Epidermal melanocyte (primary cell): ENCODE data around the gene ADH5.
"Not testable (repeated sequence)": the region's sequence is repeated elsewhere in the genome, so short reads cannot be mapped to it uniquely, and the experiment has no call there.

ENCODE experiments used
- DNase-seq: peaks from one replicate; pipeline ENCODE4 v3.0.0; 2011; ENCODE audit warnings: low spot score; ENCODE audit not compliant: insufficient read length

The ADH5 gene

DNA sequence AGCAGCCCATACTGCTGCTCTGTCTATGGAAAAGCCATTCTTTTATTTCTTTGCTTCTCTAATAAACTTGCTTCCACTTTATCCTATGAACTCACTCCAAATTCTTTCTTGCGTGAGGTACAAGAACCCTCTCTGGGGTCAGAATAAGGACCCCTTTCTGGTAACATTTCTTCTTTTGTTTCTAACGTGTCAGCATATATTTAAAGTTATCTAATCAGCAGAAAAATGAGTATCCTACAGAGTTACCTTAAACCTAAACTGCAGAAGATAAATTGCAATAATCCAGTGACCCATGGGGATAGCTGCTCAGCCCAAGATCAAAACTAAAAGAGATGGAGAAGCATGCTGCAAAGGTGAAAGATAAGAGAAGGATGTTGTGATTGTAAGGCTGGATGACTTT lies 4.0 kb downstream of the ADH5 start:
- no peak for DNase-seq

DNA sequence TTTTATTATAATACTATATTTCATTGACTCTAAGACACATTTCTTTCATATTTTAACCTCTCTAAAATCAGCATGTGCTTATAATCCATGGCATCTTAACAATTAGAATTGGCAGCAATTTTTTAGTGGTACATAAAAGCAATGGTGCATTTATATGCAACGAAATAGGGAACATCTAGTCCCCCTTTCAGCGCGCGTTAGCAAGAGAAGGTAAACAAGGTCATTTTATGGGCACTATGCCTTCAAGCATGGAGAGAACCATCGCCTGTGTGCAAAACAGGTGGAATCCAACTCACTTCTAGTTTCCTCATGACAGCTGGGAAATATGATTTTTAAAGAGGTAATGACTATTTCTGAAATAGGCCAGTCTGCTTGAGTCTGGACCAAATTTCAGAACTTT lies 6.4 kb downstream of the ADH5 start:
- DNase-seq: no peak

DNA sequence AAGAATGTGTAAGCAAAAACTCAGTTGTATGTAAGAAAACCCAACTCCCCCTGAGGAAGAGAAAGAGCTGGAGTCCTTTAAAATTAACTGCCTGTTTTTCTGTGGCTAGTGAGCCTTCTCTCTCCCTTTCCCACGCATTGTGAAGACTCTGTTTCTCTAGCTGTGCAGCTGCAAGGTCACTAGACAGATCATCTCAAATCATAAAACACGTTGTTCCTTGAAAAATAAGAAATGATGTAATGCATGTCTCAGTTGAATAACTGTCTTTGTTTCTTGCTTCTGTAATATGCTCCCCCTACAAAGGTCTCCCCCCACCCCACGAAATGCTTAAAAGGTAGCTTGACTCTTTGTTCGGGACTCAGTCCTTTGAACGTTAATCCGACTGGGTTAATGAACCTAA lies 7.7 kb downstream of the ADH5 start:
- not testable (repeated sequence) for DNase-seq

DNA sequence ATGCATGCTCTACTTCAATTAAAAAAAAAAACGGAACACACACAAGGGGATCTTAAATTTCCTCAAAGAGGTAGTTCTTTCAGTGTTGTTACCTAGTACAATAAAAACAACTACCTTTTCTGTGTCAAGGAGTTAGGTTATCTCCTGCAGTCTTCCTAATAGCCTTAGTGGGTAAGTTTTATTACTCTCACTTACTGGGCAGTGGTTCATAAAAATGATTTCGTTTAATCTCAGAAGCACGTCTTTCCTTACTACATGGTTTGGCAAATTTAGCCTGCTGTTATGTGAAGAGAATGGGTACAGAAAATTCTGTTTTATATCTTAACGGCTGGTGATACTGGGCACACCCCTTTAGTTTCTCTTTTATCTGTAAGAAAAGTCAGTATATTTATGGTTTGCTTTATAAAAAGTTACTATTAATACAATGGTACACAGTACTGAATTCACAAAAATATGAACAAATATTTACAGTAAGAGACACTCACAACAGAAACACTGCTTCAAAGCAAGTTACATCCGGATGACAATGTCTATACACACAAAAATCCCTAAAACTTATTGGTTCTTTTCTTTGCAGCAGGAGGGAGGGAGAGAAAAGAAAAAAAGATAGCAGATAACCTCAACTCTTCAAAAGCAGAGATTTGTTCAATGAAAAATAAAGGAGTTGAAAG lies 8.8 kb downstream of the ADH5 start:
- DNase-seq: no peak

DNA sequence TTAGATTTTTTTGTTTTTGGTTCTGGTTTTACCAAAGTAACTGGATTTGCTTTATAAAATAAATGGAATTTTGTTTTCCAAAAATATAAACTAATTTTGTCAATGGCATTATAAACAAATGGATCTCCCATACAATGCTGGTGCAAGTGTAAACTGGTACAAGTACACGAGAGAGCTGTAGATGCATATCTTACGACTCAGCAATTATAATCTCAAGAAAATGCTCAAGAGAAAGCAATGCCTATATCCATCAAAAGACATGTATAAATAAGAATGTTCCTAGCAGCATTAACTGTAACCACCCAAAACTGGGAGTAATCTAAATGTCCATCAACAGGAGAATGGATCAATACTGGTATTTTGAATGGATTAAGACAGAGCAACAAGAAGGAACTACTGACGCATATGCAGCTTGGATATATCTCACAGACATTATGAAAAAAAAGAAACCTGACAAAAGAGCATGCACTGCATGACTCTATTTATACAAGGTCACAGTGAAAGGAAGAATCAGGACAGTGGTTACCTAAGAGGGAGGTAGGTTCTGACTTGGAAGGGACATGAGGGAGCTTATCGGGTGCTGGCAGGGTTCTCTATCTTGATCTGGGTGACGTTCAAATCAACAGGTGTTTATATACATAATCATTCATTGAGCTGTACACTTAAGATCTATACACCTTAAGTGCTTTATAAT lies 9.5 kb downstream of the ADH5 start:
- no peak for DNase-seq

DNA sequence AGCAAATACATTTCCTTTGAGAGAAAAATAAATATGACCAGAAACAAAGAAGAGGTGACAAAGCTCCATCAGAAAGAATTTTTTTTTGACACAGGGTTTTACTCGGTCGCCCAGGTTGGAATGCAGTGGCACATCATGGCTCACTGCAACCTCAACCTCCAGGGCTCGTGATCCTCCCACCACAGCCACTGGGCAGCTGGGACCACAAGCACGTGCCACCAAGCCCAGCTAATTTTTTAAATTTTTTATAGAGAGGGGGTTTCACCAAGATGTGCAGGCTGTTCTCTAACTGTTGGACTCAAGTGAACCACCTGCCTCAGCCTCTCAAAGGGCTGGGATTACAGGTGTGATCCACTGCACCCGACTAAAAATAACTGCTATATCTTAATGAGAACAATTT lies 10.3 kb downstream of the ADH5 start:
- no peak for DNase-seq

DNA sequence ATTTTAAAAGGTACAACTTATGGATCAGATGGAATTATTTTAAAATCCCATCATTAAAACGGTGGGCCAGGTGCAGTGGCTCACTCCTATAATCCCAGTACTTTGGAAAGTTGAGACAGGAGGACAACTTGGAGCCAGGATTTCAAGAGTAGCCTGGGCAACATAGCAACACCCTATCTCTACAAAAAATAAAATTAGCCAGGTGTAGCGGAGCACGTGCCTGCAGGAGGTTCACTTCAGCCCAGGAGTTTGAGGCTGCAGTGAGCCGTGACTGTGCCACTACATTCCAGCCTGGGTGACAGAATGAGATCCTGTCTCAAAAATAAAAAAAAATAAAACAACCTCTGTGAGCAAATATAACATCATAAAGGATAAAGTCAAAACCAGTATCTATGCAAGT lies 11.4 kb downstream of the ADH5 start:
- no peak for DNase-seq

DNA sequence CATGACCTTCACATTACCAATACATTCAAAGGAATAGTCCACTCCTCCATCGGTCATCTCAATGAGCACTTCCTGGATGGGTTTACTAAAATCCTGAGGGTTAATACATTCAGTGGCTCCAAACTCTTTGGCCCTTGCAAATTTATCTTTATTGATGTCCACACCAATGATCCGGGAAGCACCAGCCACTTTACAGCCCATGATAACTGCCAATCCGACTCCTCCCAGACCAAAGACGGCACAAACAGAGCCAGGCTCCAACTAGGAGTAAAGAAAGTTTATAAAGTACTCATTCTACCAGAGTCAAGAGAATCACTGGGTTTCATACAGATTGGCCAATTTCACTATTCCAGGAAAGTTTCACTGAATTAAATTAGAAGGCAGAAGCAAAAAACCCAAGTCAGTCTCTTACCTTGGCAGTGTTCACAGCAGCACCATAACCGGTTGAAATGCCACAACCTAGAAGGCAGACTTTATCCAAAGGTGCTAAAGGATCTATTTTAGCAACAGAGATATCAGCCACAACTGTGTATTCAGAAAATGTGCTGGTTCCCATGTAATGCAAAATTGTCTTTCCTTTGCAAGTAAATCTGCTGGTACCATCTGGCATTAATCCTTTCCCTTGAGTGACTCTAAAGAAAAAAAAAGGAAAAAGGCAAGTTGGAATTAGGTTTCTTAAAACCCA lies 12.2 kb downstream of the ADH5 start:
- no peak for DNase-seq

DNA sequence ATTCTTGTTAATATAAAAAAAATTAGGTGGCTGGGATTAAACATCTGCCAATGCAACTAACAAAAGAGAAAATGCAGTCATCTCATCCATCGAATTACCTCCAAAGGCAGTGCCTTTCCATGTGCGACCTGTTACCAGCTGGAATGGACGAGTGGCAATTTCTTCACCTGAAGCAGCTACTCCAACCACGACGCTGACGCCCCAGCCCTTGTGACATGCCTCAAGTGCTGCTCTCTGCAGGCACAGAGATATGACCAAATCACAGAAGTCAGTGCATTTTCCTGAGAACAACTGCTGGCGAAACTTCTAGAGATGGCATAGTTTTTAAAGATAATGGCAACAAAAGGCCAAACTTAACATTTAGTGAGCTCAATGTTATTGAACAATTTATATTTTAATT lies 13.8 kb downstream of the ADH5 start:
- DNase-seq: no peak

DNA sequence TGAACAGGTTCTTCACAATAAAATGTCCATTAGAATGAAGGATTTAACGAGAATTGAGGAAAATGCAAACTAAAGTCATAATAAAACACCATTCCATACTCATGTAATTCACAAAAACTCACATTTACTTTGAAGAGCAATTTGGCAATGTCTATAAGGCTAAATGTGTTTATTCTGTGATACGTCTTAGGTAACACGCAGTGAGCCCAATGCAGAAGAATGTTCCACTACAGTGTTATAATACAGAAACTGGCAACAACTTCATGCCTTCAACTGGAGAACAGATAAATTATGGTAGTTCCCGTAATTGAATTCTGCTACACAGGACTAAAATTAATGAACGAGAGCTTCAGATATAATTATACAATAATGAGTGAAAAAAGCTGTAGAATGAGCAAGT lies 17.4 kb downstream of the ADH5 start:
- DNase-seq: no peak

DNA sequence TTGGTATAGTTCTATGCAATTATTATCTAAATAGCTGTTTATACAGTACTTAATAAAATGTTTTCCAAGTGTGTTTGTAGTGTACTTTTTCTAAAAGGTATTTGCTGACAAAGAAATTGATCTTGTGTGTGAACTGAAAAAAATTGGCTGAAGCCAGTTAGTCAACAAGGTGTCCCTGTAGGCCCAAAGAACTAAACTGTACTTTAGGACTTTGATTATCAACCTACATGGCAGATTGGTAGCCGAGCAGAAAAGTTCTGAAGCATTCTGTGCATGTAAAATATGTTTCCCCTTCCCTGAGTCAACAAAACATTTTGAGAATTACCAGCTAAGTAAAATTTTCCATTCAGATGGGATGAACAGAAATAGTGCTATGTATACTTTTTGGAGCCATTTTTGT lies 21.0 kb downstream of the ADH5 start:
- no peak for DNase-seq

DNA sequence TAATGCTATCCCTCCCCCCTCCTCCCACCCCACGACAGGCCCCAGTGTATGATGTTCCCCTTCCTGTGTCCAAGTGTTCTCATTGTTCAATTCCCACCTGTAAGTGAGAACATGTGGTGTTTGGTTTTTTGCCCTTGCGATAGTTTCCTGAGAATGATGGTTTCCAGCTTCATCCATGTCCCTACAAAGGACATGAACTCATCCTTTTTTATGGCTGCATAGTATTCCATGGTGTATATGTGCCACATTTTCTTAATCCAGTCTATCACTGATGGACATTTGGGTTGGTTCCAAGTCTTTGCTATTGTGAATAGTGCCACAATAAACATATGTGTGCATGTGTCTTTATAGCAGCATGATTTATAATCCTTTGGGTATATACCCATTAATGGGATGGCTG lies 23.1 kb downstream of the ADH5 start:
- DNase-seq: not testable (repeated sequence)

DNA sequence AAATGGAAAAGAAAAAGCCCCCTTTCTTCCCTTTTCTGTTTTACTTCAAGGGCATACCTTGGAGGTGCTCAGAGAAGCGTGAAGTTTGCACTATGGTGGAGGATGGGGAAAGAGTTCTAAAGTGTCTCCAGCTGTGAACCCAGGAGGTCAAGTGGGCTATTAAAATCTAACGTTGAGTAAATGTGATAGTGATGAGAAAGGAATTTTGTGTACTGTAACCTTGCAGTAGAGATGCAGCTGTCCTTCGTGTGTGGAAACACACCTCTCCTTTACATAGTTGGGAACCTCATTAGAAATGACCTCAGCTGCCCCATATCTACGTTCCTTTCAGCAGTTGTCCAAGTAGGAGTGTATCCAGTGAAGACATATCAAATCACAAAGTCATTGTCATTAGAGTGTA lies 26.5 kb downstream of the ADH5 start:
- no peak for DNase-seq

DNA sequence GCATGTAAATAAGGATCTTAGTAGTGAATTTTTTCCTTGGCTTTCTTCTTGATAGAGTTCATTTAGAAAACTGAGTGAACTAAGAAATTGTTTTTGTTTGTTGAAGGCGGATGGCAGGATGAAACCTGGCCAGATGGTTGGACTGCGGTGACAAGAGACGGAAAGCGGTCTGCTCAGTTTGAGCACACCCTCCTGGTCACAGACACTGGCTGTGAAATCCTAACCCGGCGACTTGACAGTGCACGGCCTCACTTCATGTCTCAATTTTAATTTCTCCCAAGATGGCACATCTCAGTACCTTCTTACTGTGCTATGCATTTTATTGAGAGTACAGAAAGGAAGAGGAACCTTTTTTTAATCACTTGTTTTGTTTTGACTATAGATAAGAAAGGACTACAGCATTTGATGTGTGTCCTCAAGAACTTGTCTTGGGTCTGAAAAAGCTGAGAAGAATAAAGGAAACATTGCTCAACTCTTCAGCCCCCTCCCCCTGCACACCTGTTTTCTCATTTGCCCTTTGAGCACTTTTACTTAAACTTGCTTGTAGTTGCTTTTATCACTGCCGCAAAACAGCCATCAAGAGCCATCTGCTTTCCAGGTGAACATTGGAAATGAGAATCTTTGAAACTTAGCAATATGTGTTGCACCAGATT lies 27.4 kb downstream of the ADH5 start:
- DNase-seq: no peak

DNA sequence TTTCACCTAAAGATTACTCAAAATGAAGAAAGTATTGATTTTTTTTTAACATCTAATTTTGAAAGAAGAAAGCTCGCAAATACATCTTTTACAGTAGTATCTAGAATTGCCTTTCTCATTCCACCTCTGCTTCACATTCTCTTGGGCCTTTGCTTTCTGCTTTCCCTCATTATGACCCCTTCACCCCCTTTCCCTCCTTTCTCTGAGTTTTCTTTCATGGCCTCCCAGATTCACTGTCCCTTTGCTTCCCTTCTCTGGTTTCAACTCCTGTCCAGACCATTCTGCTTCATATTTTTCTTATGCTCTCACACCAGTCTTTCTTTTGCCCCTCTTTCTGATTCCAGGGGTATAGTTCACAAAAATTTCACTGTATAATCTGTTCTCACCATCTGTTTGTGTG lies 29.0 kb downstream of the ADH5 start:
- no peak for DNase-seq

DNA sequence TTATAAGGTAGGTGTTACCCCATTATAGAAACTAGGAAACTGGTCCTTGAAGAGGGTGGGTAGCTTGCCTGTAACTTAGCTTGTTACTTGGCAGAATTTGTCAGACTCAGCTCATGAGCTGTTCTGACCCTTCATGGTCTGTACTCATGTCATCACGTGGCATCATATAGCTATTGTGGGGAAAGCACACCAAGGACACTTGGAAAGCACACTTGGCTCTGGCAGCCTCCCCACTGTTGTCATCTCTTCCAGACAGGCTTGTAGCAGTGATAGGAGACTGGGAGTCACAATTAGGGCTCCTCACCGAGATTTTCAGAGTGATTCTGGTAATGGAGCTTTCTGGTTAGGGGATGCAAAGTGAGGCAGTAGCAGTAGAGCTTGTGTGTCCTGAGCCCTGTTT lies 30.4 kb downstream of the ADH5 start:
- no peak for DNase-seq

DNA sequence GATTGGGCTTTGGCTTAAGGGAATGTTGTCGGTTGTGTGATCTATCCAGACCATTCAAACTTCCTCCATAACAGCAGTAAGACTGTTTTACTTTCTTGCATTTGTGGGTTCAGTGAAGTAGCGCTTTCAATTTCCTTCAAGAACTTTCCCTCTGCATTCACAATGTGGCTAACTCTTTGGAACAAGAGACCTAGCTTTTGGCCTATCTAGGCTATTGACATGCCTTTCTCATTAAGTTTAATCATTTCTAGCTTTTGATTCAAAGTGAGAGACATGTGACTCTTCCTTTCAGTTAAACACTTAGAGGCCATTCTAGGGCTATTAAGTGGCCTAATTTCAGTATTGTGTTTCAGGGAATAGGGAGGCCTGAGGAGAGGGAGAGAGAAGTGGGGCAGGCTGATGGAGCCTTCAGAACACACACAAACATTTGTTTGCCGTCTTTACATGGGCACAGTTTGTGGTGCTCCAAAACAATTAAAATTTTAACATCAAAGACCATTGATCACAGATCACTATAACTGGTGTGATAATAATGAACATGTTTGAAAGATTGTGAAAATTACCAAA lies 34.1 kb downstream of the ADH5 start:
- DNase-seq: no peak

DNA sequence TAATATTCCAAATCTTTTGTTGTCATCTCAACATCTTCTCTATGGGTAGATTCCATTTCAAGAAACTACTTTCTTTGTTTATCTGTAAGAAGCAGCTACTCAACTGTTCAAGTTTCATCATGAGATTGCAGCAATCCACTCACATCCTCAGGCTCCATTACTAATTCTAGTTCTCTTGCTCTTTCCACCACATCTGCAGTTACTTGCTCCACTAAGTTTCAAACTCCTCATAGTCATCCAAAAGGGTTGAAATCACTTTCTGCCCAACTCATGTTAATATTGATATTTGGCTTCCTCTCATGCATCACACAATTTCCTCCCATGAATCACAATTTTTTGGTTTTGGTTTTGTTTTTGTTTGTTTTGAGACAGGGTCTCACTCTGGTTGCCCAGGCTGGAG lies 35.7 kb downstream of the ADH5 start:
- DNase-seq: no peak

DNA sequence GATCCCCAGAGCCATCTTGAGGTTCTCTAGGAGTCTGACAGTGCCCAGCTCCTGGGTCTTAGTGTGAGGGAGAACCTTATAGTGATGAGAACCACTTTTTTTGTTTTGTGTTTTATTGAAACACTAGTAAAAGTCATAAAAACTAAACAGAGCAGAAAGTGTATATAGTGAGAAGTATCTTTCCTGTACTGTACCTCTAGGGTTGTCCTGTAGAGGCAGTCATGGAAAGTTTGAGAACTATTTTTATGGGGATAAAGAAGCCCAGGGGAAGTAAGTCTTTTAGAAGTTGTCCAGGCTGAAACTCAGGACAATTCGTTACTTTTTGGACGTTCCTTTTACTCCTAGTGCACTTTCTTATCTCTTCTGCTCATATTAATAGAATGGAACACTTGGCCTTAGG lies 40.9 kb downstream of the ADH5 start:
- DNase-seq: no peak

DNA sequence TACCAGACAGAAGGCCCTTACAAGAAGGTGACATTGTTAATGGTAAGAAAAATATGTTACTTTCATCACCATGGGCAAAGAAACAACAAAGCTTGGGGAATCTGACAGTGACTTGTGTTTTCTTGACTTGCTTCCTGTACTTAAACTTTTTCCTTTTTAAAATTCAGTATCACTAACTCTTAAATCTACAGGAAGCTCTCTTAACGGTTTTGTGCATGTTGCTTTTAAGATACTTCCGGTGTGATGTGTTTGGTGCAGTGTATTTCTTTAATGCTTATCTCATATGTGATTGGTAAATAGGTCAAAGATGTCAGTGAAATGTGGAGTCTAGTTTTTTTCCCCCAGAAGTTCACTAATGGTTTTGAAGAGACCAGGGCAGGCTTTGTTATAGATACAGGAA lies 45.2 kb downstream of the ADH5 start:
- no peak for DNase-seq

DNA sequence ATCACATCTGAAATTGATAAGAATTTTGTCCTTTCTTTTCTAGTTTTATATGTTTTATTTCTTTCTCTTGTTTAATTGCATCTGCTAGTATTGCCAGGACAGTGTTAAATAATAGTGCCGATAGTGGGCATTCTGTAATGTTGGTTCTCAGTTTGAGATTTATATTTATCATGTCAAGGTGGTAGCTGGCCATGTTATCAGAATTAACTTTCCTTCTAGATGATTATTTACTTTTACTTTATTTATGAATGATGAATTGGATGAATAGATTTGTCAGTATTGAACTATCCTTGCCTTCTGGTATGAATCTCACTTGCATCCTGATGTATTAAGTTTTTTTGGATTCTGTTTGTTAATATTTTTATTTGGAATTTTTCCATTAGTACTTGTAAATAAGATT lies 50.4 kb downstream of the ADH5 start:
- DNase-seq: no peak

DNA sequence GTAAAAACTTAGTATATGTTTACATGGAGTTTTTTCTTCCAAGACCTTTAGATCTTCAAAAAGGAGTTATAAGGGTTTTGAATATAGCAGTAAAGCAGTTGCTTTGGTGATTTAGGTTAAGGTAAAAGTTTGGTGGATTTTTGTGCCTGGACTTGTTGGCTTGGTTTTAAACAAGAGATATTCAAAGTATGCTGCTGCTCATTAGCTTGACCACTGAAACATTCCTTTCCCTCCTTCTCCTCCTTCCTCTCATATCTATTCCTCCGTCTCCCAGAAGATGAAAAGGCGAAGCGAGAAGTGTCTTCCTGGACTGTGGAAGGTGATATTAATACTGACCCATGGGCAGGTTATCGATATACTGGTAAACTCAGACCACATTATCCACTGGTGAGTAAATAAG lies 54.6 kb downstream of the ADH5 start:
- no peak for DNase-seq
